Gastrocnemius medialis (tissue), 4 donors: ENCODE results near the gene SGMS1. TPM values are rescaled to one million over a fixed set of nuclear protein-coding genes. Genes with fewer than 3 reads are reported as not detected.

Experiments
- ATAC-seq, 2 donors: fragments of 150-250 bp; one replicate each; pipeline ENCODE4 v1.9.1; 2016
- DNase-seq, 2 donors: peaks; one replicate each; pipeline ENCODE4 v3.0.0-alpha.2; 2019
- H3K27ac ChIP-seq, 4 donors: fragments of 200-600 bp; sonication (generic); 1 replicate in 1 of 4; 2 replicates in 3 of 4; pipeline ENCODE4 v1.5.1; 2016 to 2018; ENCODE audit warnings: mild to moderate bottlenecking in 2 of 4, moderate library complexity in 1 of 4
- H3K27me3 ChIP-seq, 3 donors: fragments of 200-600 bp; sonication (generic) in 2 of 3; 1 replicate in 1 of 3; 2 replicates in 2 of 3; pipeline versions ENCODE4 v1.5.1 to v1.6.0; 2016 to 2019; ENCODE audit warnings: mild to moderate bottlenecking in 1 of 3, moderate library complexity in 1 of 3
- H3K36me3 ChIP-seq, 2 donors: fragments of 200-600 bp; sonication (generic) in 1 of 2; one replicate each; pipeline ENCODE4 v1.5.1; 2017 to 2018
- H3K4me1 ChIP-seq, 2 donors: fragments of 200-600 bp; sonication (generic) in 1 of 2; one replicate each; pipeline ENCODE4 v1.5.1; 2016 to 2017; ENCODE audit warnings: mild to moderate bottlenecking in 2 of 2
- H3K4me3 ChIP-seq, 4 donors: fragments of 200-600 bp; sonication (generic) in 3 of 4; 1 replicate in 1 of 4; 2 replicates in 3 of 4; pipeline ENCODE4 v1.5.1; 2016 to 2019; ENCODE audit warnings: mild to moderate bottlenecking in 2 of 4
- H3K9me3 ChIP-seq, 3 donors: fragments of 200-600 bp; sonication (generic) in 2 of 3; 1 replicate in 1 of 3; 2 replicates in 2 of 3; pipeline ENCODE4 v1.5.1; 2016 to 2019
- CTCF ChIP-seq, 5 experiments: fragments of 450-650 bp in 3 of 5; fragments of 200-600 bp in 2 of 5; sonication (generic) in 2 of 5; IDR thresholded peaks in 4 of 5; conservative IDR thresholded peaks in 1 of 5; 1 replicate in 4 of 5; 2 replicates in 1 of 5; pipeline ENCODE4 v1.5.1; 2016 to 2019; ENCODE audit warnings: antibody characterized with exemption in 5 of 5, mild to moderate bottlenecking in 3 of 5, moderate library complexity in 3 of 5
- POLR2A ChIP-seq, 2 donors: fragments of 450-650 bp; IDR thresholded peaks; one replicate each; pipeline ENCODE4 v1.6.1; 2017; ENCODE audit warnings: antibody characterized with exemption in 2 of 2, mild to moderate bottlenecking in 2 of 2, moderate library complexity in 2 of 2
- in situ Hi-C, 4 donors: fragments of 200-750 bp; cut with MboI; loops; one replicate each; pipeline versions ENCODE4 v1.15.0 to v1.8.0; 2017; ENCODE audit warnings: low sequenced_read_pairs in 4 of 4
- intact Hi-C: fragments of 100-400 bp; cut with DNase I; formaldehyde crosslinking; loops from one replicate; pipeline ENCODE4 v1.15.1; 2023; ENCODE audit warnings: low total_unique reads
- total RNA-seq, 4 donors: library from RNA; depleted of rRNA; stranded (reverse); fragments of >200 nt; gene quantifications; one replicate each; pipeline versions ENCODE4 v1.1.0 to v1.2.3, GENCODE V29; 2016

Gene SGMS1
- total RNA-seq, 4 donors from 2014 or later = 17.6 to 30.7 (median 25.0) TPM

- H3K9me3 ChIP-seq = no peaks in the 10 kb centered on the region
- no peaks in the 10 kb centered on the region for H3K27me3 ChIP-seq
- in situ Hi-C loops (loop anchor here in 1 of 4 donors (10.0 kb wide), 1 partner anchor 346 kb away; no protein-coding TSS in a partner anchor), intact Hi-C loops (no loop called here)
- no peak overlapping the region for H3K4me3 ChIP-seq
- DNase-seq (no peak), ATAC-seq (no peak)
- H3K27ac ChIP-seq = no peak overlapping the region
- H3K36me3 ChIP-seq = peaks cover 0 to 16% of the 10 kb centered on the region in 2 donors
- peaks cover 0 to under 1% of the 10 kb centered on the region in 2 donors for H3K4me1 ChIP-seq
- TF ChIP-seq POLR2A (IDR thresholded peaks at IDR 0.05) = no peak
- no peak for TF ChIP-seq CTCF (IDR thresholded peaks at IDR 0.05 in 4 of 5, conservative IDR thresholded peaks at IDR 0.05 in 1 of 5)
These were observed 7.3 kb upstream of the SGMS1 start for GRCh38 chr10:50631052-50631451.

GRCh38 chr10:50629495-50630122 is 5.9 kb upstream of the SGMS1 start:
- no peak for DNase-seq
- no peak for TF ChIP-seq POLR2A (IDR thresholded peaks at IDR 0.05)
- TF ChIP-seq CTCF (IDR thresholded peaks at IDR 0.05 in 4 of 5, conservative IDR thresholded peaks at IDR 0.05 in 1 of 5) = no peak
- Histone ChIP-seq H3K9me3 (no peaks in the 10 kb centered on the region), H3K36me3 (peaks cover 0 to 16% of the 10 kb centered on the region in 2 donors), H3K27ac (no peak overlapping the region), H3K27me3 (no peaks in the 10 kb centered on the region), H3K4me1 (peaks cover 0 to 8% of the 10 kb centered on the region in 2 donors), H3K4me3 (no peak overlapping the region)
- intact Hi-C loops = loop anchor here (10.0 kb wide), 3 partner anchors 245 to 1095 kb away; partner anchors contain the start of genes ERCC6 and WASHC2A
- in situ Hi-C loops = loop anchor here in 1 of 4 donors (10.0 kb wide), 1 partner anchor 345 kb away; no protein-coding TSS in a partner anchor
- ATAC-seq = no peak

DNA sequence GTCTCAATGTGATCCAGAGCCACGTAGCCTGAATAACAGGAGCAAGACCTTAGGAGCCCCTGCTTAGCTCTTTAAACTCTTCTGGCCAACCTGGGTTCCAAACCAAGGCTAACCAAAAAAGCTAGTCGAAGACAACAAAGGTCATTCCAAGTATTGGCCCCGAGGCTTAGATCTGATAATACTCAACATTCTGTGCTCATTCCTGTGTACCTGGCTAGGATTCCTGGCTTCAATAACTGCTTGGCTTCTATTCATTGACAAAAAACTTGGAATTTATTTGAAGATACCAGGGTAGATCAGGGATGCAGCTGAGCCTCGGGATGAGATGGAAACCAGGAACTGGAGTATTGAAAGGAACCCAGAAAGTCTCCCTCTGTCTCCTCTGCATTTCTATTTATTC is 4.1 kb upstream of the SGMS1 start:
- in situ Hi-C loops (no loop called here), intact Hi-C loops (loop anchor here (10.0 kb wide), 3 partner anchors 243 to 1093 kb away; partner anchors contain the start of genes ERCC6 and WASHC2A)

DNA sequence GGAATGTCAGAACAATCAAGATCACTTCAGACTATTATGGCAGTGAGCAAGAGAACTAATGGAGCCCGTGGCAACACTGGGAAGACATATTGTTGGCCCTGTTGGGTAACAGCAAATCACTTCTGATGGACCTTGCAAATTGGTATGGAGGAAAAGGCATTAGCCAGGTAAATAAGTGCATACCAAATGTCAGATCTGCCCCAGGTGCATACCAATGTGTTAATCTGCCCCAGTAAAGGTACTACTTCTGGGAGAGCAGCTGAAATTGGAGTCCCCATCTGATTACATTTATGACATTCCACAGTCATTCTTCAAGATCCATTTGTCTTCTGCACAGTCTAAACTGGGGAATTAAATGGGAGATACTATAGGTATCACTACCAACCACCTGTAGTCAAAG is 3.7 kb upstream of the SGMS1 start:
- peaks cover 0 to 16% of the 10 kb centered on the region in 2 donors for H3K36me3 ChIP-seq
- ATAC-seq (no peak), DNase-seq (no peak)
- H3K27me3 ChIP-seq = no peaks in the 10 kb centered on the region
- no peak overlapping the region for H3K27ac ChIP-seq
- intact Hi-C loops (loop anchor here (10.0 kb wide), 3 partner anchors 243 to 1093 kb away; partner anchors contain the start of genes ERCC6 and WASHC2A), in situ Hi-C loops (no loop called here)
- peaks cover 0 to 8% of the 10 kb centered on the region in 2 donors for H3K4me1 ChIP-seq
- no peak overlapping the region for H3K4me3 ChIP-seq
- H3K9me3 ChIP-seq = no peaks in the 10 kb centered on the region
- TF ChIP-seq POLR2A (IDR thresholded peaks at IDR 0.05) (no peak), CTCF (IDR thresholded peaks at IDR 0.05 in 4 of 5, conservative IDR thresholded peaks at IDR 0.05 in 1 of 5) (no peak)

More for the DNA sequence above, 4.1 kb upstream of the SGMS1 start:
- Histone ChIP-seq H3K27ac (no peak overlapping the region), H3K4me1 (peaks cover 0 to 8% of the 10 kb centered on the region in 2 donors), H3K36me3 (peaks cover 0 to 16% of the 10 kb centered on the region in 2 donors), H3K27me3 (no peaks in the 10 kb centered on the region), H3K9me3 (no peaks in the 10 kb centered on the region), H3K4me3 (no peak overlapping the region)
- no peak for TF ChIP-seq CTCF (IDR thresholded peaks at IDR 0.05 in 4 of 5, conservative IDR thresholded peaks at IDR 0.05 in 1 of 5)
- no peak for TF ChIP-seq POLR2A (IDR thresholded peaks at IDR 0.05)
- DNase-seq = no peak
- ATAC-seq = no peak
